ENCODE data around the gene PEX10. TPM values are rescaled to one million over a fixed set of nuclear protein-coding genes. Genes with fewer than 3 reads are reported as not detected.

Gene PEX10
- total and polyA plus RNA-seq, 2 experiments from 2014 or later, result 24.7 to 25.5 TPM

- no peak overlapping the region for H3K4me2 ChIP-seq
- H2AFZ ChIP-seq, result no peak overlapping the region
- H3K79me2 ChIP-seq, result peaks cover 50% of the 10 kb centered on the region
- peaks cover 11% of the 10 kb centered on the region for H4K20me1 ChIP-seq (ENCODE audit: insufficient read depth, poor library complexity, severe bottlenecking)
- no peaks in the 10 kb centered on the region for H3K9me3 ChIP-seq (ENCODE audit: low read depth)
- H3K27ac ChIP-seq, result no peak overlapping the region
- no peak for DNase-seq (ENCODE audit: low spot score)
- TF ChIP-seq CTCF (IDR thresholded peaks at IDR 0.05; ENCODE audit: poor library complexity) (no peak), EZH2phosphoT487 (IDR thresholded peaks at IDR 0.05; ENCODE audit: low read depth, severe bottlenecking, unreplicated experiment) (no peak), EZH2 (IDR thresholded peaks at IDR 0.05; ENCODE audit: borderline replicate concordance) (no peak)
- no peak overlapping the region for H3K4me3 ChIP-seq
- no peaks in the 10 kb centered on the region for H3K27me3 ChIP-seq
- no peaks in the 10 kb centered on the region for H3K4me1 ChIP-seq (ENCODE audit: insufficient read depth)
- H3K36me3 ChIP-seq (replicated peaks; ENCODE audit: insufficient read depth, low read depth), result no peaks in the 10 kb centered on the region
- H3K9me2 ChIP-seq (replicated peaks; ENCODE audit: insufficient read depth), result no peaks in the 10 kb centered on the region
- WGBS (ENCODE audit: low lambda C conversion rate, missing lambda C conversion rate), result 95% methylated on average over 22 of the region's 22 CpGs
Measured at GRCh38 chr1:2399890-2400575, 12.3 kb downstream of the PEX10 start.

- Histone ChIP-seq H3K27me3 (no peaks in the 10 kb centered on the region), H3K79me2 (peaks cover 61% of the 10 kb centered on the region), H3K4me2 (no peak overlapping the region), H3K4me3 (no peak overlapping the region), H2AFZ (no peak overlapping the region), H3K9me2 (replicated peaks; ENCODE audit: insufficient read depth) (no peaks in the 10 kb centered on the region), H4K20me1 (ENCODE audit: insufficient read depth, poor library complexity, severe bottlenecking) (peaks cover 19% of the 10 kb centered on the region), H3K9me3 (ENCODE audit: low read depth) (no peaks in the 10 kb centered on the region), H3K27ac (no peak overlapping the region), H3K4me1 (ENCODE audit: insufficient read depth) (peaks cover 5% of the 10 kb centered on the region), H3K36me3 (replicated peaks; ENCODE audit: insufficient read depth, low read depth) (no peaks in the 10 kb centered on the region)
- TF ChIP-seq CTCF (IDR thresholded peaks at IDR 0.05; ENCODE audit: poor library complexity) (no peak), EZH2 (IDR thresholded peaks at IDR 0.05; ENCODE audit: borderline replicate concordance) (no peak), EZH2phosphoT487 (IDR thresholded peaks at IDR 0.05; ENCODE audit: low read depth, severe bottlenecking, unreplicated experiment) (no peak)
- WGBS (ENCODE audit: low lambda C conversion rate, missing lambda C conversion rate), result 98% methylated on average over 7 of the region's 7 CpGs
- DNase-seq (ENCODE audit: low spot score), result no peak
Measured at GRCh38 chr1:2398871-2399270, 13.5 kb downstream of the PEX10 start.

GRCh38 chr1:2397007-2397679 is 15.2 kb downstream of the PEX10 start:
- H3K4me1 ChIP-seq (ENCODE audit: insufficient read depth), result peaks cover 21% of the 10 kb centered on the region
- peaks cover 79% of the 10 kb centered on the region for H3K79me2 ChIP-seq
- H3K27me3 ChIP-seq, result no peaks in the 10 kb centered on the region
- H2AFZ ChIP-seq, result no peak overlapping the region
- no peak overlapping the region for H3K4me2 ChIP-seq
- no peak overlapping the region for H3K27ac ChIP-seq
- H3K36me3 ChIP-seq (replicated peaks; ENCODE audit: insufficient read depth, low read depth), result no peaks in the 10 kb centered on the region
- no peak overlapping the region for H3K4me3 ChIP-seq
- H3K9me3 ChIP-seq (ENCODE audit: low read depth), result no peaks in the 10 kb centered on the region
- no peak for DNase-seq (ENCODE audit: low spot score)
- WGBS (ENCODE audit: low lambda C conversion rate, missing lambda C conversion rate), result 93% methylated on average over 19 of the region's 19 CpGs
- no peak for TF ChIP-seq EZH2 (IDR thresholded peaks at IDR 0.05; ENCODE audit: borderline replicate concordance)
- no peak for TF ChIP-seq CTCF (IDR thresholded peaks at IDR 0.05; ENCODE audit: poor library complexity)
- no peak for TF ChIP-seq EZH2phosphoT487 (IDR thresholded peaks at IDR 0.05; ENCODE audit: low read depth, severe bottlenecking, unreplicated experiment)
- H3K9me2 ChIP-seq (replicated peaks; ENCODE audit: insufficient read depth), result no peaks in the 10 kb centered on the region
- peaks cover 34% of the 10 kb centered on the region for H4K20me1 ChIP-seq (ENCODE audit: insufficient read depth, poor library complexity, severe bottlenecking)

All from hepatocyte (in vitro differentiated cells).